Islet precursor cell (in vitro differentiated cells): ENCODE results near the gene CYCS.
"Not testable (repeated sequence)": the region's sequence is repeated elsewhere in the genome, so short reads cannot be mapped to it uniquely, and the experiment has no call there.

Experiments used
- DNase-seq: peaks from one replicate; pipeline ENCODE4 v3.0.0-alpha.2; 2018

Gene CYCS

DNA sequence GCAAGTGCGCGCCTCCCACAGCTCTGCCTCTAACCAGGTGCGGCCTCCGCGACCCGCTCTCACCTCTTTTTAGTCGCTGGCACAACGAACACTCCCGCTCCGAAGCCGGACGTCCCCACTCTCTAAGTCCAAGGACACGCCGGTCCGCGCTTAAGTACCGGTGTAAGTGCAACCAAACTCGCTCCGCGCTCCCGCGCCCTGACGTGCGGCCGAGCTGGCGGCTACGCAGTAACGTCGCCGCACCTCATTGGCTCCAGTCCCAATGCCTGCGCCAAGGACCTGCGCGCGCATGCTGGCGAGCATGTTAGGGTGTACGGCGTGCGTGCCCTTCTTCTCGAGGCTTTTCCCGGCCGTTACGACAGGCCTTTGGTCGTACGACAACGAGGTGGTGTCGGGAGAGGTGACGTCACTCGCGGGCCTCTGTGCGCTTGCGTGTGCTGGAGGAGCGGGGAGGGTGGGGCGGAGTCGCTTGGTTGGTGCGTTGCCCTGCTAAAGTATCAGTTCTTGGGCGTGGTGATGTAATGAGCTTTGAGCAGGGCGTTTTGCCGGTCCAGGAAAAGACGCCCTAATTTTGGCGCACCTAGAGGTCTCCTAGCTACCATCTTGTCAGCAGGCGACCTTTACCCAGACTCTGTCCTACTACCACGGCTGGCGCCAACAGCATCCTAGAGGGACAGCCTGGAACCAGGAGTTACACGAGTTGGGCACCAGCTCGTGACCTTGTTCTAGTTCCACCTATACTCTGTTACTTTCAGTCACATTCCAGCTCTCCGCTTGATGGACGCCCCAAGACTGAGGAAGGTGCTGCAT lies at the start of gene CYCS:
CYCS (minus strand) TSS at position 124 of the 810 bp plus-strand sequence. CDS start 1,141 bp downstream, outside the sequence.
- DNase-seq = peak; percentile 100

DNA sequence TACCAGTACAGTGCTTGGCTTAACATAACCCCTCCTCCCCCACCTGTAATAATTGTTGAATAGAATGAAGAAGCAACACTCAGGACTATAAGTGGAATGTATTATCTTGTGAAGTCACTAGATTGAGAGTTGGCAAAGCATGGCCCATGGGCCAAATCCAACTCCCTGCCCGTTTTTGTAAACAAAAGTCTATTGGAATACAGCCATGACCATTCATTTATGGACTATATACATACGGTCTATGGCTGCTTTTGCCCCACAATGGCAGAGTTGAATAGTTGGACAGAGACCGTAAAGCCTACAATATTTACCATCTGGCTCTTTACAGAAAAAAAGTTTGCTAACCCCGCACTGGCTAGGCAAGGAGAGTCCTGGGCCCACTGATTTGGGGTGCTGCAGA lies 48.1 kb upstream of the CYCS start:
- no peak for DNase-seq

DNA sequence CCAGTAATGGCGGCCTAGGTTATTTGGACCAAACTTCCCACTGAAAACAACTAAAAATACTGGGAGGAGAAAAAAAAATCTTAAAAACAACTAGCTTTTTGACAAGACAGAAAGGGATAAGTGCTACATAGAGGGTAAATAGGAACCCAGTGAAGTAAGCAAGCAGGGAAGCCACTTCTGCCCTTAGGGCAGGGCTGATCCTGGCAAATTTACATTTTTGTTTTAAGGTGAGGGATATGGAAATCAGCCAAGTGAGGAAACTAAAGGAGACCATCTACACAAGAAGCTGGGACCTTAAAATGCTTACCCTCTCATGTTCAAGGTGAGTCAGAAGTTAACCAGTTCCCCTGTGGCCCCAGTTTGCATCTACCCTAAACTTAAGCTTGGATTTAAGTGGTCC lies 46.5 kb upstream of the CYCS start:
- DNase-seq = no peak

DNA sequence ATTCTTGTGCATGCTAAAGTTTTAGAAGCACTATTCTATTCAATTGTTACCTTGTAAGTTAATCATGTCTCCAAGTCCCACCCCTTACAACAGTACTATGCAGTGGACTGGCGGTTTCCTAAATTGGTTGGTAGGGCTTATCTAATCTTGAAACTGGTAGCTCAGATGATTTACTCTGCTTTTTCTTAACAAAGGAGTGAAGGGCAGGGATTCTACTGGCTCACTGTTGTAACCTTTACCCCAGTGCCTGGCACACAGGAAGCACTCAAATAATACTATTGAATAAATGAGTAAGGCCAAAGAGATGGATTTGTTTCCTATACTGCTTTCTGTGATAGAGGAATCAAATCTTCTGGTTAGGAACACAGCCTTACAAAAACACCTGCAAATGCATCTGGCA lies 46.0 kb upstream of the CYCS start:
- no peak for DNase-seq

DNA sequence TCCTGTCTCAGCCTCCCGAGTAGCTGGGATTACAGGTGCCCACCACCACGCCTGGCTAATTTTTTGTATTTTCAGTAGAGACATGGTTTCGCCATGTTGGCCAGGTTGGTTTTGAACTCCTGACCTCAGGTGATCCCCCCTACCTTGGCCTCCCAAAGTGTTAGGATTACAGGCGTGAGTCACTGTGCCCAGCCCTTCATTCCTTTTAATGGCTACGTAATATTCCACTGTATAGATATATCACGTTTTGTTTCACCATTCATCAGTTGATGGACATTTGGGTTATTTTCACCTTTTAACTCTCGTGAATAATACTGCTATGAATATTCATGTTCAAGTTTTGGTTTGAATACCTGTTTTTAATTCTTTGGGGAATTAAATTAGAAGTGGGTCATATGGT lies 44.6 kb upstream of the CYCS start:
- DNase-seq = no peak

DNA sequence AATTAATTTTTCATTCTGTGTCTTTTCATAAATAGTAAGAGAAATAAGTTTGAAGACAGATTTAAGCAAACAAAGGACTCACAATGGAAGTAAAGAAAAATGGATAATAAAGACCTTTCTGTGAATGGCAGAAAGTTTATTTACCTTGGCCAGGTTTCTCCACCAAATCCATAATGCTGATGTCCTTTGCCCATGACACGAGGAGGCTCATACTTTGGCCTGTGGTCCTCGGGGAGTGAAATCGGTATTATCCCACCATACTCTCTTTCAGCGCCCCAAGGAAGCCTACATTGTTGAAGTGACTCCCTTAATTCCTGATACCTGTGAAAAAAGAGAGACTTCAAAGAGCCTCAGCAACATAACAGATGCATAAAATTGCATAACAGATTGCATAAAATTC lies 43.1 kb upstream of the CYCS start:
- DNase-seq = no peak

DNA sequence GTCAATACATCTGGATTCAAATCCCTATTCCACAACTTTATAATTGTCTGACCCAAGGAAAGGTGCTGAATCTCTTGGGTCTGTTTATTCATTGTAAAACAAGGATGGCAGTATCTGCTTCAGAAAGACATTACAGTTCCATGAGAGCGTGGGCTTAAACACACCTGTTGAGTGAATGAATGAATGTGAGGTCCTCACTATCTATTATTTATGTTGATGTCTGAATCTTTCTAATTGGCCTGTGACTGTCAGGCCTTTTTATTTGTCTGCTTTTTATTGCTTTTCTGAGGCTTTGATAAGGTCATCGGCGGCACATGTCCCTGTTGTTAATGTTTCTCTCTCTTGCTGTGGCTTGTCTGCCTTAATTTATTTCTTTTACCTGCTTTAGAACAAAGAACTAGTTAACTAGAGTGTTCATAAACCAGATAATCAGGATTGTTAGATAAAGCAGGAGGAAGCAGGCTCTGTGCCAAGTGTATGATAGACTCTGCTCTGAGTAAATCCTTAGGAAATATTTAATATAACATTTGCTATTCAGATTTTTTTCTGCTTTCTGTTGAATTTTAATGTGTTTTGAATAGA lies 42.3 kb upstream of the CYCS start:
- no peak for DNase-seq

DNA sequence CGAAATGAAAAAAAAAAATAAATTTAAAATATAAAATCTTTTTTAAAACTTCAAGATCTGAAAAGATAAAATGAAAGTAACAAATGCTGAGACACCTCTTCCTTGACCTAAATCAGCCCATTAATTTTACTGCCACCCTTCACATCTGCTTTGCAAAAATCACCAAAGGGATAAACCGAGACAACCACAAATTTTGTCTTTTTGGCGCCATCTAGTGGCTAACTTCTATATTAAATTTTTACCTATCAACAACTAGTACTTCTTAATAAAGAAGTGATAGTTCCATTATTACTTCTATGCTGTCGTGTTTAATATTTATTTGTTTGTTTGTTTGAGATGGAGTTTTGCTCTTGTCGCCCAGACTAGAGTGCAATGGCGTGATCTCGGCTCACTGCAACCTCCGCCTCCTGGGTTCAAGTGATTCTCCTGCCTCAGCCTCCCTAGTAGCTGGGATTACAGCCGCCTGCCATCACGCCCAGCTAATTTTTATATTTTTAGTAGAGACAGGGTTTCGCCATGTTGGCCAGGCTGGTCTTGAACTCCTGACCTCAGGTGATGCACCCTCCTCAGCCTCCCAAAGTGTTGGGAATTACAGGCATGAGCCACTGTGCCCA lies 35.0 kb upstream of the CYCS start:
- DNase-seq = not testable (repeated sequence)

DNA sequence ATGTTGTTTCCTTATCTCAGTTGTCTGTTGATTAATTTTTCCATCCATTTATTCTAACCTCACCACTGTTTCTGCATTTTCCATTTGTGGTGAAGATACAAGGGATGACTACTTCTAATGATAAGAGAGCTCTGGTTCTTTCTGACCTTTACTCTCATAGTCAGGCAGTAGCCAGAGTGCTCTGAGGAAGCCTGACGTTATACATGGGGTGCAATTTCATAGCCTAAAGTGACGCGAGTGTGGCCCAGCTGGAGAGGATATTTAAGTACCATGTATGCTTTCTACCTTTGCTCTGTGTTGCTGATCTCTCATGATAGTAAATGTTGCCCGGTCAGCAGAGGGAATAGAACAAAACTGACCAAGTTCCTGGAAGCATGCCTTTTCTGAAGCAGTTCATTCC lies 33.9 kb upstream of the CYCS start:
- DNase-seq = no peak

DNA sequence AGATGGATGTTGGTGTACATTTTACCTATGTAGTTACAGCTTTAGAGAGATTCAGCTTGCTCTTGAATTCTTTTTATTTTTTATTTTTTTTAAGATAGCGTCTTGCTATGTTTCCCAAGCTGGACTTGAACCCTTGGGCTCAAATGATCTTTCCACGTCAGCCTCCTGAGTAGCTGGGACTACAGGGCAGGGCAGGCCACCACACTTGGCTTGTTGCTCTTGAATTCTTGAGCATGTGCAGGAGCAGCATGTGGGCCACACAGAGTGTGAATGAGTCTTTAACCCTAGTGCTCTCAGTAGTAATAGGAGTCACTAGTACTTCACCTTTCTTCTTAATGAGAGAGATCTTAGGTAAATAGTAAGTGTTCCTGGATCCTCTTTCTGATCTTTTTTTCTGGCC lies 26.7 kb upstream of the CYCS start:
- DNase-seq = no peak

DNA sequence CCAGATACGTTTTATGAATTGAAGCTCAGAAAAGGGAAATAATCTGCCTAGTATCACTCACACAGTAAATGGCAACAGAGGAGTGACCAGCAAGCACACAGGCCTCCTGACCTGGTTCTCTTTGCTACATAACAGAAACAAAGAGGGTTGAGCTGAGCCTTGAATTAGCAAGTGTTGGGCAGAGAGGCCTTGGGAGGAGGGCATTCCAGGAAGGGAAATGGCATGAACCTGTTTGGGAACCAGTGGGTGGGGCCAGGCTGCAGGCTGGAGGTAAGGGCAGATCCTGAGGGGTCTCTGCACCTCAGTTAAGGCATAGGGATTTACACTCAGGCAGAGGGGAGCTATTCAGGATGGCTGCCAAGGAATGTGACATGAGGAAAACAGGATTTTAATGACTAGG lies 24.8 kb upstream of the CYCS start:
- no peak for DNase-seq

DNA sequence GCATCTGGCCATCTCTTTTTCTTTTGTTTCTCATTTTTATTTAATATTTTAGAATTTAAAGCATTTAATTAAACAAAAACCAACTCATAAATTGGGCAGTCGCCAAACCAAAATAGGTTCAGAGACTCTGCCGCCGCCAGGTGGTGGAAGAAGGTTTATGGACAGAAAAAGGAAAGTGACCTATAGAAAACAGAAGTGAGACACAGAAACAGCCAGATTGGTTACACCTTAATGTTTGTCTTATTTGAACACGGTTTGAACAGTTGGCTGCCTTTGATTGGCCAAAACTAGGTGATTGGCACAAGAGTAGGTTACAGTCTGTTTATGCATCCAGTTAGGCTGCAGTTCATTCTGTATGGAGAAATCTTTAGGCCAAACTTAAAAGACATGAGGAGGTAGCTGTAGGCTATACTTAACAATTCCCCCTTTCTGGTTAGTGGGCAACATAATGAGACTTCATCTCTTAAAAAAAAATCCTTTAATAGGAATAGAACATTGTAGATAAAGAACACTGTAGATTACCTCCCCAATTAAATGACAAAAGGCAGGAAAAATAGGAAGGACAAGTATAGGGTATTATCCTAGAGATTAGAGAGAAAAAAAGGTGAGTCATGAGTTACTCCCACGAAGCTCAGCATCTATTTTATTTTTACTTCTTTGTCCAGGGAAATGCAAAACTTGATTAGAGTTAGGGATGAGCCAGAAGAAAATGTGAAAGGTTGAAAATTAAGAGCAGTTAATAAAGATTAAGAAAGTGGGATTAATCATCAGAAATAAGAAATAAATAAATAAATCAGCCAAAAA lies 23.9 kb upstream of the CYCS start:
- no peak for DNase-seq

DNA sequence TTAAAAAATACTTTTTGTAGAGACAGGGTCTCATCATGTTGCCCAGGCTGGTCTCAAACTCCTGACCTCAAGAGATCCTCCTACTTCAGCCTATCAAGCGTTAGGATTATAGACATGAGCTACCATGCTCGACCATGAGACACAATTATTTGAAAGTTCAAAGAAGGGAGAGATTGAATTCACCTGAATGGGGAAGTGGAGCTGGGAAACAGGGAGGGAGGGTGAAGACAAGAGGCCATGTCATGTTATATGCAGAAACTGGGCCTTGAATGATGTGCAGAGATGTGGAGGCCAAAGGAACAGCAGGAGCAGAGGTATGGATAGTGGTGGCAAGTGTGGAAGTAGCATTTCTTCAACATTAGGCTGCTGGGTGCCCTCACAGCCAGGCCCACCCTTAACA lies 18.7 kb upstream of the CYCS start:
- DNase-seq = no peak

DNA sequence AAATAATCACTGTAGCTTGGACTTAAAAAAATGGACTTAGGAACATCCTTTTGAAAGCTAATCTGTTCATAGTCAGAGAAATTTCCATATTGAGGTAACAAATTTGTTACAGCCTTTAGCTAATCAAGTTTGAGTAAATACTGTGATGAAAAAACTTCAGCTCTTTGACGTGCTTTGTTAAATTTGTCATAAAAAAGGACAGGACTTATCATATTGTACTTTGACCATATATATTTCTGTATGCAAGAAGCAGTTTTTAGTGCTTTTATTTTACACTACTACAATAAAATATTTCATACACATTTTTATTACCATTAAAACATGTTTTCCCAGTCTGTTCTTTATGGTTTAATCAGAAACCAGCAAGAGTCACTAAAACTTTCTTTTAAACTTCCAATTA lies 14.5 kb upstream of the CYCS start:
- no peak for DNase-seq

DNA sequence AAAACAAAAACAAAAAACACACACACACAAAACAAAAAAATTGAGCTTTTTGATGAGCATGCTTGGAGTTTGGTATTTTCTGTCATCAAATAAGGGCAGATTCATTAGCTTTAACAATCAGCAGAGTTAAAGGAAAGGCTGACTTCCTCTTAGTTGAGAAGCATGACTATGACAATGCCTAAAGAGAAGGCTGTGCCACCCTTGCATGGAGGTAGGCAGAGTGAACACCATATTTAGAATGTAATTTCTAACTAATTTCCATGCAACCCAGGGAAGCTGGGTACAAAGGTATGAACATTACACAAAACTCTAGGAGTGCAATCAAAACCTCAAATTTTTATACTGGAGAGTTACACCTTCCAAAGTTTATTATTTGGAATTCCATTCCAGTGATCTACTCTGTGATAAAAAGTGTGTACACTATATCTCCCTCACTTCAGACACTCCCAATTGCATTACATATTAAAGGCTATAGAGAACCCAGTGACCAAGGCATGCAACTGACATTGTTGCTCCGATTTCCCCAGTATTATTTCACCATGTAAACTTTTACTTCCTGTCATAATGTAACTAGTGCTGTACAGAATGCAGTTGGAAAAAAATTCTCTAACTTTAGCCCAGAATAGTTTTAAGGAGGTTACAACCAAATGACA lies 9.4 kb upstream of the CYCS start:
- no peak for DNase-seq

DNA sequence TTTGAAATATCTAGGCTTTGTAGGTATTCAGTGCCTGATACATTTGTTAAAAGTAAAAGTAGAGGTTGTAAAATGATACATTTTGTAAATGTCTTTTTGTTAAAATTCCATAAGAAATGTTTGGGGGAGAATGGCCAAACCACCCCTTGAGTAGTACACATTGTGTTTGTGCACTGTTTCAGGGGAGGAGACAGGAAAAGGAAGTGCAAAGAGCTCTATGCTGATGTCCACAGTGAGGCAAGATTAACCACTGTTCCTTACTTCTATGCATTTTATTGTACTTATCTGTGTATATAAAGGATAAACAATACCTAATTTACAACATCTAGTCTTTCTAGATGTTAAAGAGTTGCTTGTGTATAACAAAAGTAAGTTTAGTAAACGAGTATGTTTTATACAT lies 7.4 kb upstream of the CYCS start:
- DNase-seq = no peak

DNA sequence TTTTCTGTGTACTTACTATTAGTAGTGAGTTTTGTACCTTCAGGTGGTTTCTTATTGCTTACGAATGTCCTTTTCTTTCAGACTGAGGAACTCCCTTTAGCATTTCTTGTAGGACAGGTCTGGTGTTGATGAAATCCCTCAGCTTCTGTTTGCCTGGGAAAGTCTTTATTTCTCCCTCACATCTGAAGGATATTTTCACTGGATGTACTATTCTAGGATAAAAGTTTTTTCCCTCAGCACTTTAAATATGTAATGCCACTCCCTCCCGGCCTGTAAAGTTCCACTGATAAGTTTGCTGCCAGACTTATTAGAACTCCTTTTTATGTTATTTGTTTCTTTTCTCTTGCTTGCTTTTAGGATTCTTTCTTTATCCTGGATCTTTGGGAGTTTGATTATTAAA lies 1.7 kb upstream of the CYCS start:
- no peak for DNase-seq

DNA sequence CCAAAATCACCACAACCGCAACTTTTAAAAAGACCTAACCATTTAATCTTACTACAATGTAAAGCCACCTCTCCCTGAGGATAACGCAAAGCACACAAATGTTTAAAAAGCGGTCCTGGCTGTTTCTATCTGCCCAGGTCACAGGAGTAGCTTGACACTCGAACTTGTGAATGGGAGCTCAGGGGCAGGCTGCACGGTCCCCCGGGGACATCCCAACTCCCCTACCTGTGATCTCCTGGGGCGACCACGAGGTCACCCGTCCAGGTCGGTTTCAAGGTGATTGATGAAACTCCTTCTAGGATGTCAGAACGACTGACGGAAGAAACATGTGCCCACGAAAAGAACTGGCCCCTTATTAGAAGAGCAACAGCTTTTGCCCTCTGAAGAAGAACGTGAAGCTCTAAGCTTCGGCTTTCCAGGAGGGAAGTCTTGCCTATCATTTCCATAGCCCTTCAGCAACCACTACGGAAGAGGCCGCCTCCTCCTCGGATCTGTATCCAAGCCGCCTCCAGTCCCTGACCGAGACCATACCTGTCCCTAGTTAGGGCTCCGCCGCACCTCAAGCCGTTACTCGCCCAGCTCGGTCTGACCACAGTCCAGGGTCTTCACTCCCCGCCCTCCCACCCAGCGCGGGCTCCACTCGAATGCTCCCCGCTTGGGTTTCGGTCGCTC lies 459 bp downstream of the CYCS start:
- DNase-seq = no peak

DNA sequence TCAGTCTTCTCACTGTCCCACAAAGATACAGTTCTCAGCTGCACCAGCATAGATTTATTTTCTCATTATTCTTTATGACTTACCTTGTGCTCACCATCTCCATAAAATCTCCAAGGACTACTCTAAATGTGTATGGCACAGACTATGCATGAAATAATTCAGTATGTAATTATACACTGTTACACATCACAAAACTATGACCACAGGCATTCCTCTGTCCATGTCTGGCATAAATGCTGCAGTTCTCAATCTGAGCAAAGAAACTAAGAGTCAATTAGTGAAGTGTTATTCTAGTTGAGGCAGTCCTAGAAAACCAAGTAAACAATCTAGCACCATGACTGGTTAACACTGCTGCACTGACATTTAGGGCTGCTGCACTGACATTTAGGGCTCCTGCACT lies 2.7 kb downstream of the CYCS start:
- no peak for DNase-seq

DNA sequence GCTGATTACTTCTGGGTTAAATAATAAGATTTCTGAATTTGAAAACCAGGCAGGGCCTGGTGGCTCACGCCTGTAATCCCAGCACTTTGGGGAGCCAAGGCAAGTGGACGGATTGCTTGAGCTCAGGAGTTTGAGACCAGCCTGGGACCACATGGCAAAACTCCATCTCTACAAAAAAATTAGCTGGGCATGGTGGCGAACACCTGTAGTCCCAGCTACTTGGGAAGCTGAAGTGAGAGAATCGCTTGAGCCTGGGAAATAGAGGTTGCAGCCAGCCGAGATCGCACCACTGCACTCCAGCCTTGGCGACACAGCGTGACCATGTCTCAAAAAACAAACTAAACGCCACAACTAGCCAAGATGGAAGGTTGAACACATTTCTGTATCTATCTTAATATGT lies 3.5 kb downstream of the CYCS start:
- DNase-seq = no peak

DNA sequence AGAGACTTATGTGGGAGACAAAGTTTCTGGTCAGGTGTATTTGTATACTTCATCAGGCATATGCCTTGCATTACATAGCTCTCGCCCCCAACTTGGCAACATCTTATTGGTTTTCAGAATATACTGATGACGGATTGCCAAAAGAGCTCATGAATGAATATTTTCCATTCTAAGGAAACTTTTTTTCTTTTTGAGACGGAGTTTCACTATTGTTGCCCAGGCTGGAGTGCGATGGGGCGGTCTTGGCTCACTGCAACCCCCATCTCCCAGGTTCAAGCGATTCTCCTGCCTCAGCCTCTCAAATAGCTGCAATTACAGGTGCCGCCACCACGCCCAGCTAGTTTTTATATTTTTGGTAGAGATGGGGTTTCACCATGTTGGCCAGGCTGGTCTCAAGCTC lies 6.0 kb downstream of the CYCS start:
- DNase-seq = no peak

DNA sequence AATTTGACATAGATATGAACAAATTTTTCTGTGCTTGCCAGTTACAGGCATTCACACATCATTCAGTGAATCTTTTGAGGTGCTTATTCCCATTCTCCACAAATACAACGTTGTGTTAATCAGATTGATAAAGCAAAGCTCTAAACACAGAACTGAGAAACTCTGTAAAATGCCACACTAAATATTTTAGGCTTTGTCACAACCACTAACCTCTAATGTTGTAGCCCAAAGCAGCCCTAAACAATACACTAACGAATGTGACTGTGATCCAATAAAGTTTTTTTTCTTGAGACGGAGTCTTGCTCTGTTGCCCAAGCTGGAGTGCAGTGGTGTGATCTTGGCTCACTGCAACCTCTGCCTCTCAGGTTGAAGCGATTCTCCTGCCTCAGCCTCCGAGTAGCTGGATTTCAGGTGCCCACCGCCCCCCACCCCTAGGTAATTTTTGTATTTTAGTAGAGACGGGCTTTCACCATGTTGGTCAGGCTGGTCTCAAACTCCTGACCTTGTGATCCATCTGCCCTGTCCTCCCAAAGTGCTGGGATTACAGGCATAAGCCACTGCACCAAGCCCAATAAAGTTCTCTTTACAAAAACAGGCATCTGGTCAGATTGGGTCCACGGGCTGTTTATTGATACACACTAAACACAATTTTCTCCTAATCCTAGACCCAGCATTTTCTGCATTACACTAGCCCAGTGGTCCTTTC lies 6.9 kb downstream of the CYCS start:
- DNase-seq = no peak
